ENCODE data around the gene GAREM2.

GAREM2 gene

GRCh38 chr2:26187114-26187513 lies 14.2 kb downstream of the GAREM2 start:
- DNase-seq (ENCODE audit: low read depth in 2 of 2, low spot score in 1 of 2): no peak

DNA sequence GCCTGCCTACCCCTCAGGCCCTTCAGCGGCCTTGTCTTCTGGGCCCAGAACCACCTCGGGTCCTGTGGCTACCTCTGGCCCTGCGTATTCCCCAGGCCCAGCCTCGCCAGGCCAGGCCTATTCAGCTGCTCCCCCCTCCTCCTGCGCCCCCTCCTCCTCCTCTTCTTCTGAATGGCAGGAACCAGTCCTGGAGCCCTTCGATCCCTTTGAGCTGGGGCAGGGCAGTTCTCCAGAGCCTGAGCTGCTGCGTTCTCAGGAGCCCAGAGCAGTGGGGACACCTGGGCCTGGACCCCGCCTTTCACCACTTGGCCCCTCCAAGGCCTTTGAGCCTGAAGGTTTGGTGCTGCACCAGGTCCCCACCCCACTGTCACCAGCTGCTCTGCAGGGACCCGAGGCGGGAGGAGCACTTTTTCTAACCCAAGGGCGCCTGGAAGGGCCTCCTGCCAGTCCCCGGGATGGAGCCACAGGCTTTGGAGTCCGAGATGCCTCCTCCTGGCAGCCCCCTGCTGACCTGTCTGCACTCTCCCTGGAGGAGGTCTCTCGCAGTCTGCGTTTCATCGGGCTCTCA lies 14.7 kb downstream of the GAREM2 start:
- DNase-seq (ENCODE audit: low read depth in 2 of 2, low spot score in 1 of 2): no peak

DNA sequence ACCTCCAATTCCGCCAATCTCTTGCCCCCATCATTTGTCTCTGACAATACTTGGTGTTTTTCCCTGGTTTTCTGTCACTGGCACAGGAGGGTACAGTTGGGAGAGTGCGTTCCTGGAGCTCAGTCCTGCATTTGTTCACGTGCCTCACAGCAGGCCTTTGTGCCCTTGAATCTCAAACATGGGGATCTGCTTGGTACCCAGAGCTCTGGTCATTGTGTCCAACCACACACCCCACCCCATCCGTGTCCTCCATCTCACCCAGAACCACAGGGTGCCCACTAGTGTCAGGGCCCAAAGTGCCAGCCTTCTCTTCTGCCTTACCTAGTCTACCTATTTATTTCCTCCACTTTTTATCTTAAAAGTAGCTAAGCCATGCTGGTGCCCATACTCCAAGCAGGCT lies 16.2 kb downstream of the GAREM2 start:
- no peak for DNase-seq (ENCODE audit: low read depth in 2 of 2, low spot score in 1 of 2)

GRCh38 chr2:26189751-26190150 lies 16.9 kb downstream of the GAREM2 start:
- no peak for DNase-seq (ENCODE audit: low read depth in 2 of 2, low spot score in 1 of 2)

DNA sequence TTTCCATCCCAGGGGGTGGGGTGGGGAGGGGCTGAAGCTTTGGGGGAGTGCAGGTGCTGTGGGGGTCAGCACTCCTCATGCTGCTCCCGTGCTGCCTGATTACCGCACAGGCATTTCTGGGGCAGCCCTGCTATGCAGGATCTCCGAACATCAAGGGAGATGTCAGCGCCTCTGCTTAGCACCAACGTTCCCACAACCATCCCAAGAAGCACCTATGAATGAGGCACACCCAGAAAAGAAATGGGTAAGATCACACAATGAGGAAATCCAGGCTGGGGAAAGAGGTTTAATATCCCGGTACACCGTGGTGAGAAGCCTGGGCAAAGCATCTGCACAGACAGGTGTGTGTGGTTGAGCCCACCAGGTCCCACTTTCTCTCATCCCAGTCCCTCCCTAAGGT lies 17.5 kb downstream of the GAREM2 start:
- no peak for DNase-seq (ENCODE audit: low read depth in 2 of 2, low spot score in 1 of 2)

GRCh38 chr2:26191316-26192159 lies 18.6 kb downstream of the GAREM2 start:
- DNase-seq (ENCODE audit: low read depth in 2 of 2, low spot score in 1 of 2): no peak

DNA sequence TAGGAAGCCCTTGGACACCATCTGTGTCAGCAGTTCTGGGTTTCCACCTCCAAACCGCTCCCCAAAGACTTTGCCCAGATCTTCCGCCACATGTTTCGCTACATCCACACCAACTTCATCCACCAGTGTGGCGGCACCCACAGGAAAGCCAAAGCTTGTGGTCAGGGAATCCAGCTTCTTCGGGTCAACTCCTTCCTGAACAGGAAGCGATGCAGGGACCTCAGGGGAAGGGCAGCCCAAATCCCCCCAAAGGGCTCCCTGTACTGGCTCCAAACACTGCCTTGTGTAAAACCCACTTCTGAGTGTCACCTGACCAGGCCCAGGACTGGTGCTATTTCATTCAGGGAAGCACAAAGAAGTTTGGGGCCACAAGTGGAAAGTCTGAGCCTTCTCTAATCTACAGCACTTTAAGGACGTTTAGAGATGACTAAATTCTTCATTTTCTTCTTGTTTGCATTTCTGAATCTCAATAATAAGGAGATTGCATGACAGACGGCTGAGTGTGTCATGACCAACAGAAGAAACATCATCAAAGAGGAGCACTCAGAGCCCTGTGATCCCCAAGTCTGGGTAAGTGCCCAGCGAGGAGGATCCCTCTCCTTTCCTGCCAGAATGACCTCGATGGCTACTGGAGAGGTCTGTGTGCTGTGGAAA lies 20.8 kb downstream of the GAREM2 start:
- DNase-seq (ENCODE audit: low read depth in 2 of 2, low spot score in 1 of 2): no peak

- DNase-seq (ENCODE audit: low read depth in 2 of 2, low spot score in 1 of 2): no peak
These were observed 22.4 kb downstream of the GAREM2 start for GRCh38 chr2:26195040-26195984.

- DNase-seq (ENCODE audit: low read depth in 2 of 2, low spot score in 1 of 2): no peak
These were observed 24.0 kb downstream of the GAREM2 start for GRCh38 chr2:26196683-26197418.

DNA sequence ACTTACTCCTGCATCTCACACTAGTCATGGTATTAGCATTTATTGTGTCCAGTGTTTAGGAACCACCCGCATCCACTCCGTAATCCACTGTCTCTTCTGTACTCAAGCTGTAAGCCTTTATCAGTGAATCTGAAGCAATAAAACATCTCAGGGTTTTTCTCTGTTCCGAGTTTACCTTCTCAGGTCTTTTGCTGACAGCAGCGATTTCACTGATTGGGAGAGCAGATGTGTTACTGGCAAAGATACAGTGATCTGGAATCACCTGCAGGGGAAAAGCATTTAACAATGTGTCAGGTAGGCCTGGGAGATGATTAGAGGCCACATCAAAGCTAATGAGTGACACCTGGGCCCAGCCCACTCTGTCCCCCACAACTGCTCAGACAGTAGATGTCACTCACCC lies 24.6 kb downstream of the GAREM2 start:
- DNase-seq (ENCODE audit: low read depth in 2 of 2, low spot score in 1 of 2): no peak

- DNase-seq (ENCODE audit: low read depth in 2 of 2, low spot score in 1 of 2): no peak
These were observed 30.1 kb downstream of the GAREM2 start for GRCh38 chr2:26202981-26203490.

- DNase-seq (ENCODE audit: low read depth in 2 of 2, low spot score in 1 of 2): no peak
These were observed 31.0 kb downstream of the GAREM2 start for GRCh38 chr2:26203906-26204305.

DNA sequence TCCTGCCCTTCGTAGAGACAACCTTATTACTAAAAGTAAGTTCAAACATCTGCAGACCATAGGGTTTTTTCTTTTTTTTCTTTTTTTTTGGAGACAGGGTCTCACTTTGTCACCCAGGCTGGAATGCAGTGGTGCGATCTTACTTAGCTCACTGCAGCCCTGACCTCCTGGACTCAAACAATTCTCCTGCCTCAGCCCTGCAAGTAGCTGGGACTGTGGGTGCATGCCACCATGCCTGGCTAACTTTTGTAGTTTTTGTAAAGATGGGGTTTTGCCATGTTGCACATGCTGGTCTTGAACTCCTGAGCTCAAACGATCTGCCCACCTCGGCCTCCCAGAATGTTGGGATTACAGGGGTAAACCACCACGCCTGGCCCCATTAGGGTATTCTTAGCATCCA lies 39.1 kb downstream of the GAREM2 start:
- DNase-seq (ENCODE audit: low read depth in 2 of 2, low spot score in 1 of 2): no peak

- no peak for DNase-seq (ENCODE audit: low read depth in 2 of 2, low spot score in 1 of 2)
These were observed 41.9 kb downstream of the GAREM2 start for GRCh38 chr2:26214759-26215158.

DNA sequence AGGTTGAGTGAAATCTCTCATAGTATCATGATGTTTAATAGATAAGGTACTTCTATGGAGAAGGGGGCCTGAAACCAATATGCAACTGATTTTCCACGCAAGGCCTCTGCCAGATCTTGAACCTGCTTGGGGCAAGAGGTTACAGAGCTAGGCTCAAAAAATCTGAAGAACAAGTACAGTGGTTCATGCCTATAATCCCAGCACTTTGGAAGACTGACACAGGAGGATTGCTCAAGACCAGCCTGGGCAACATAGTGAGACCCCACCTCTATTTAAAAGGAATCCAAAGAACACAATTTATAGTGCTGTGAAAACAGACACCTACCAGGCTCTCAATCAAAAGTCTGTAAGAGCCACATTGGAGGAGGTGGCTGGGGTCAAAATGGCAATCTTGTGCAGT lies 42.9 kb downstream of the GAREM2 start:
- DNase-seq (ENCODE audit: low read depth in 2 of 2, low spot score in 1 of 2): no peak

GRCh38 chr2:26216587-26216986 lies 43.7 kb downstream of the GAREM2 start:
- DNase-seq (ENCODE audit: low read depth in 2 of 2, low spot score in 1 of 2): no peak

DNA sequence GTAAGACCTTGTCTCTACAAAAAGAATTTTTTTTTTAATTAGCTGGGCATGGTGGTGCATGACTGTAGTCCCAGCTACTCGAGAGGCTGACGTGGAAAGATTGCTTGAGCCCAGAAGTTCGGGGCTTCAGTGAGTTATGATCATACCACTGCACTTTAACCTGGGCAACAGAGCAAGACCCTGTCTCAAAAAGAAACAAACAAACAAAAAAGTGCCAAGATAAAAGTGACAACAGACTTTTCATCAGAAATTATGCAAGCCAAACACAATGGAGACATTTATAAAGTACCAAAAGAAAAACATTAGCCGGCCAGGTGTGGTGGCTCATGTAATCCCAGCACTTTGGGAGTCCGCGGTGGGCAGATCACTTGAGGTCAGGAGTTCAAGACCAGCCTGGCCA lies 44.8 kb downstream of the GAREM2 start:
- no peak for DNase-seq (ENCODE audit: low read depth in 2 of 2, low spot score in 1 of 2)

DNA sequence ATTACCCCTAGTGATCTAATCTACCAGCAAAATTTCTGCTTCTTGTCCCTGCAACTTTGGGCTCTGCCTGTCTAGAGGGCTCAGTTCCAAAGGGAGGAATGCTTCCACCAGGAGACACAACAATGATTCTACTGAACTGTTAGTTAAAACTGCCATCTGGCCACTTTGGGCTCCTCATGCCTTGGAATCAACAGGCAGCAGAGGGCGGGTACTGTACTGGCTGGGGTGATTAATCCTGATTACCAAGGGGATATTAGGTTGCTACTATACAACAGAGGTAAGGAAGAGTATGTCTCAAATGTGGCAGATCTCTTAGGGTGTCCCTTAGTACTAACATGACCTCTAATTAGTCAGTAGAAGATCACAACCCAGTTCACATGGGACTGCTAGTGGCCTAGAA lies 50.1 kb downstream of the GAREM2 start:
- DNase-seq (ENCODE audit: low read depth in 2 of 2, low spot score in 1 of 2): no peak

DNA sequence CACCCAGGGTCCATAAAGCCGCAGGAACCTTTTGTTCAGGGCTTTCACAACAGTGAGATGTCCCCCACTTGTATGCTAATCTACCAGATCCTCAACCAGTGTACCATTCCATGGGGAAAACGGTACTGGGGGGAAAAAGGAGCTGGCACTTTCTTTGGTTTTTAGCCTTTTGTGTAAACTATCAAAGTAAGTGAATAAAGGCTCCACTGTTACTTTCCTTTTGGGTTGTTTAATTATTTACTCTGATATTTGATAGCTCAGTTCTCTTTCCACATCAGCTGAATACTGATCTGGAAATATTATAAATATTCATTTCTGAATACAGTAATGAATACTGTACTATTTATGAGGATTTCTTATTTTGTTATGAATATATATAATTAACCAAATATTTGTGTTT lies 51.2 kb downstream of the GAREM2 start:
- no peak for DNase-seq (ENCODE audit: low read depth in 2 of 2, low spot score in 1 of 2)

DNA sequence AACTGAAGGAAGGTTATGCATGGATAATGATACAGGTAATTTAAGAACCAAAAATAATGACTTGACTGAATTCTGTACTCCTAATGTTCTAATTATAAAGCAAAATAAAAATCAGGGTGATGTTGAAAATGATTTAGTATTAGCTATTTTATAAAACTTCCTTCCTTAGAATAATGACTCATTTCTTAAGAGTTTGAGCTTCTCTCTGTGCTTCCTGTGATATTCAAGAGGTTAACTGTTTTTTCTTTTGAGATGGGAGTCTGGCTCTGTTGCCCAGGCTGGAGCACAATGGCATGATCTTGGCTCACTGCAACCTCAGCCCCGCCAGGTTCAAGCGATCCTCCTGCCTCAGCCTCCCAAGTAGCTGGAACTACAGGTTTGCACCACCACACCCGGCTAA lies 56.7 kb downstream of the GAREM2 start:
- no peak for DNase-seq (ENCODE audit: low read depth in 2 of 2, low spot score in 1 of 2)

All from stimulated activated CD8-positive, alpha-beta memory T cell treated with anti-CD3 and anti-CD28 coated beads, Interleukin-4, amount 100 ng/mL, for 4 hours (primary cell).